Spinal cord (tissue), 10 donors: ENCODE measurements around the gene TRMT2A. TPM values are rescaled to one million over a fixed set of nuclear protein-coding genes. Genes with fewer than 3 reads are reported as not detected.

Experiments used
- DNase-seq, 6 donors: peaks; one replicate each; pipeline versions ENCODE4 v3.0.0 to v3.0.0-alpha.2; 2013 to 2015; ENCODE audit warnings: low spot score in 6 of 6, low read depth in 4 of 6
- H3K27ac ChIP-seq: one replicate; pipeline ENCODE4 v1.5.1; 2013; ENCODE audit warnings: low read depth, low read length, control low read depth
- H3K27me3 ChIP-seq: one replicate; pipeline ENCODE4 v1.6.1; 2013; ENCODE audit warnings: low read length; ENCODE audit not compliant: control insufficient read depth, insufficient read depth
- H3K36me3 ChIP-seq: one replicate; pipeline ENCODE4 v1.6.1; 2013; ENCODE audit warnings: low read length; ENCODE audit not compliant: control insufficient read depth, insufficient read depth
- H3K4me1 ChIP-seq: one replicate; pipeline ENCODE4 v1.6.1; 2013; ENCODE audit warnings: low read length; ENCODE audit not compliant: control insufficient read depth, insufficient read depth
- H3K4me3 ChIP-seq: one replicate; pipeline ENCODE4 v1.5.1; 2013; ENCODE audit warnings: low read depth, low read length, control low read depth
- H3K9me3 ChIP-seq: one replicate; pipeline ENCODE4 v1.6.1; 2013; ENCODE audit warnings: low read length; ENCODE audit not compliant: control insufficient read depth, insufficient read depth
- WGBS: methylation state at CpG from one replicate; pipeline ENCODE4 v1.1.5; 2013; ENCODE audit warnings: missing lambda C conversion rate; ENCODE audit not compliant: insufficient coverage; 5-methylcytosine and 5-hydroxymethylcytosine counted together
- polyA plus RNA-seq, 2 donors: library from polyadenylated mRNA; unstranded; fragments of 120-200 nt; gene quantifications; one replicate each; pipeline ENCODE4 v1.2.1, GENCODE V29; 2013; ENCODE audit not compliant: insufficient read length in 2 of 2
- total RNA-seq, 2 donors: library from RNA; depleted of rRNA in 1 of 2; stranded (reverse); fragments of 120-200 nt in 1 of 2; fragments of >200 nt in 1 of 2; gene quantifications; one replicate each; pipeline versions ENCODE4 v1.2.3 to v1.2.4, GENCODE V29; 2013 to 2014
- donor health status: healthy.

The TRMT2A gene
- total and polyA plus RNA-seq, 4 donors, result 24.5 to 57.4 (median 50.0) TPM

- no peak overlapping the region for H3K4me3 ChIP-seq
- H3K36me3 ChIP-seq, result peaks cover 53% of the 10 kb centered on the region
- DNase-seq, result no peak
- 74% methylated on average over 27 of the region's 32 CpGs for WGBS
- no peak overlapping the region for H3K27ac ChIP-seq
- peaks cover 7% of the 10 kb centered on the region for H3K4me1 ChIP-seq
- H3K27me3 ChIP-seq, result no peaks in the 10 kb centered on the region
- no peaks in the 10 kb centered on the region for H3K9me3 ChIP-seq
Observed at GRCh38 chr22:20149257-20150250, 32.5 kb upstream of the TRMT2A start.

DNA sequence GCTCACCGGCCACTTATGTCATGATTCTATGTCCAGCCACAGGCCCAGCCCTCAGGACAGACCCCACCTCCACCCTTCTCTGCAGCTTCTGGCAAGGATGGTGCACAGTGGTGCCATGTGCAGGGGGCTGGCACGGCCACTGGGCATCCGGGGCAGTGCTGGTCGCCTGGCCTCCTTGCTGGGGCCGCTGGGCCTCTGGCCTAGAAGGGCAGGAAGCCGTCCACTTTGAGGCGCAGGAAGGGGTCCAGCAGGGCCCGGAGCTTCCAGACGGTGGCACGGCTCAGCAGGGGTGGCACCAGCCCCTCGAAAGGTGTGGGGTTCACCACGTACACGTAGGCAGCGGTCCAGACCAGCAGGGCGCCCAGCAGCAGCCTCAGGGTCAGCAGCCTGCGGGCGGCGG, 31.4 kb upstream of the TRMT2A start:
- Histone ChIP-seq H3K27ac (no peak overlapping the region), H3K36me3 (peaks cover 64% of the 10 kb centered on the region)
- WGBS, result 80% methylated on average over 18 of the region's 18 CpGs

DNA sequence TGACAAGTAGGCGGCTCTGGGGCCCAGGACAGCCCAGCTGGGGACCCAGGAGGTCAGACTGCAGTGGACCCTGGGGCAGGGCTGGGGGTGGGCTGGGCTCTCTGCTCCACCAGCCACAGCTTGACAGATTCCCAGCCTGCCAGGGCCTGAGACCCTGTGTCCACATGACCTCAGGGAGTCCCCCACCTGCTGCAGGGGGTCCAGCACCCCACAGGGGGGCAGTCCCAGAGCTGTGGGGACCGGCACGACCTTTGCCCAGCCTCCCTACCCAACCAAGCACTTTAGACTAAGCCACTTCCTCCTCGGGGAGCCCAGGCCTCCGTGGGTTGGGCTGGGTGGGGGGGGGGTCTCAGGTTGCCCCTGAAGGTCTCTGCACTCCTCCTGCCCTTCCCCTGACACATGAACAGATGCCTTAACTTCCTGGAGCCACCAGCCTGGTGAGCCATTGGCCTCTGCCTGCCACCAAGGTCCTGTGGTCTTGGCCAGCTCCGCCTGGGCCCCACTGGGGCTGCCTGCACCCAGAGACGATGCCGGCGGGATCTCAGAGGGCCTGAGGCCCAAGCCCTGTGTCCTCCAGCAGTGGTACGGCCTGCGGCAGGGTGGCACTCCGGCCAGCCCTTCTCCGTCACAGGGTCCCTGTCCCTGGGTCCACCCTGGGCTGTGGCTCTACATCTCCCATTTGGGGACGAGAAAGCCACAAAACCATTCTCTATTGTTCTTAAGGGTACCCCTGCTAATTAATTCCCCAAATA, 30.4 kb upstream of the TRMT2A start:
- H3K9me3 ChIP-seq, result no peaks in the 10 kb centered on the region
- DNase-seq, result no peak
- H3K36me3 ChIP-seq, result peaks cover 70% of the 10 kb centered on the region
- H3K4me1 ChIP-seq, result no peaks in the 10 kb centered on the region
- no peak overlapping the region for H3K4me3 ChIP-seq
- H3K27ac ChIP-seq, result no peak overlapping the region
- WGBS, result 85% methylated on average over 9 of the region's 14 CpGs
- H3K27me3 ChIP-seq, result no peaks in the 10 kb centered on the region

More for the DNA sequence above, 31.4 kb upstream of the TRMT2A start:
- DNase-seq, result no peak
- H3K4me3 ChIP-seq, result no peak overlapping the region
- no peaks in the 10 kb centered on the region for H3K4me1 ChIP-seq
- no peaks in the 10 kb centered on the region for H3K9me3 ChIP-seq
- H3K27me3 ChIP-seq, result no peaks in the 10 kb centered on the region

- Histone ChIP-seq H3K27me3 (no peaks in the 10 kb centered on the region), H3K4me1 (no peaks in the 10 kb centered on the region), H3K9me3 (no peaks in the 10 kb centered on the region), H3K27ac (no peak overlapping the region), H3K4me3 (no peak overlapping the region), H3K36me3 (peaks cover 73% of the 10 kb centered on the region)
- no peak for DNase-seq
- WGBS, result 86% methylated on average over 22 of the region's 22 CpGs
Observed at GRCh38 chr22:20146777-20147176, 29.8 kb upstream of the TRMT2A start.

- Histone ChIP-seq H3K36me3 (peaks cover 82% of the 10 kb centered on the region), H3K9me3 (no peaks in the 10 kb centered on the region), H3K27me3 (no peaks in the 10 kb centered on the region), H3K4me1 (no peaks in the 10 kb centered on the region), H3K27ac (no peak overlapping the region), H3K4me3 (no peak overlapping the region)
- WGBS, result 63% methylated on average over 11 of the region's 21 CpGs
- no peak for DNase-seq
Observed at GRCh38 chr22:20145832-20146223, 28.8 kb upstream of the TRMT2A start.

DNA sequence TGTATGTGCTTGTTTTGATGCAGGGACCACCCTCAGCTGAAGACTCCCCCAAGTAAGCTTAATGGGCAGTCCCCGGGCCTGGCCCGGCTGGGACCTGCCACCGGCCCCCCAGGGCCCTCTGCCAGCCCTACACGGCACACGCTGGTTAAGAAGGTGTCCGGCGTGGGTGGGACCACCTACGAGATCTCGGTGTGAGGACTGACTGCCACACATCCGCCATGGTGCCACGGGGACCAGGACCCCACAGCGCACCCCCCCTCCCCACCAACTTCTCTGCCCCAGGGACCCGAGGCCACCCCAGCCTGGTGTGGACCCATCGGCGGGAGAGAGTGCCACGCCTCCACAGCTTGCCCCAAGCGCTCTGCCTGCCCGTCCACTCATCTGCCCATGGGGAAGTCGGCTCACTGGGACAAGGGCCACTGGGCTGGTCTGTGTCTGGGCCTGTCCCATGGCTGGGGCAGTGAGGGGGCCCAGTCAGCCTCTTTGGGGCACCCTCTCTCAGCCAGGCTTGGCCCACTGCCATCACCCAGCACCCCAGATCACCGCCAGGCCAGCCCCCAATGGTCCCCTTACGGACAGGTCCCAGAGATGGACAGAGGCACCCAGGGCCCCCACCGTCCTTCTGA, 28.3 kb upstream of the TRMT2A start:
- H3K4me1 ChIP-seq, result no peaks in the 10 kb centered on the region
- H3K27ac ChIP-seq, result no peak overlapping the region
- DNase-seq, result no peak
- H3K36me3 ChIP-seq, result peaks cover 87% of the 10 kb centered on the region
- WGBS, result 89% methylated on average over 22 of the region's 22 CpGs
- no peaks in the 10 kb centered on the region for H3K9me3 ChIP-seq
- H3K4me3 ChIP-seq, result no peak overlapping the region
- H3K27me3 ChIP-seq, result no peaks in the 10 kb centered on the region

DNA sequence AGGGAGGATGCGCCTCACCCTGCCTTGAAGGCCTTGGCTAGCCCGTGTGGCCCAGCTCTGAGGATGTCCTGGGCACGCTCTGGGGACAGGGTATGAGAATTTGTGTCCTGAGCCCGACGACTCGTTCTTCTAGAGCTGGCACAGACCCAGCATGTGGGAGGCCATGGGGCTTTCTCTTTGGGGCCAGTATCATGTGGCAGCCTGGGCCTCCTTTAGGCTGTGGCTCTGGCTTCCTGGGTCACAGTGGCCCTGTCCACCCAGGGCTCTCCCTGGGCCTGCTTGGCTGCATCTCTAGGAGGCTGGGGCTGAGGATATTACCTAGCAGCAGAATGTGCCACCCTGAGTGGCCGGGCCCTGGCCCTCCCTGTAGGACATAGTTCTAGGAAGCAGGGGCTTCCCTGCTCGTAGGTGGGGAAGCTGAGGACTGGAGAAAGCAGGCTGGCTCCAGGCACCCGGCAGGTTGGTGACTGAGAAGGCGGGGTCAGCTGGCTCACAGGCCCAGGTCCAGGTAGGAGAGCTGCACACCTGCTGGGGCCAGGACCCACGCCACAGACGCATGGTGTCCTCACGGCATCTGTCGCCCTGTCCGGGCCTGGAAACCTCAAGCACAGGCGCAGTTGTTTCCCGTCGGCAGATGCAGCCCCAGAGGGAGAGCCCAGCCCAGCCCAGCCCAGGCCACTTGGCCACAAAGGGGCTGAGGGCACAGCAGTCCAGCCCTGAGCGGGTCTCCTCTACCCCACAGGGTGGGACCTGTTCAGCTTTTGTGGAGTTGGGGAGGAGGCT, 27.0 kb upstream of the TRMT2A start:
- 89% methylated on average over 18 of the region's 19 CpGs for WGBS
- no peak for DNase-seq
- Histone ChIP-seq H3K27ac (no peak overlapping the region), H3K36me3 (peaks cover 95% of the 10 kb centered on the region), H3K9me3 (no peaks in the 10 kb centered on the region), H3K4me3 (no peak overlapping the region), H3K4me1 (no peaks in the 10 kb centered on the region), H3K27me3 (no peaks in the 10 kb centered on the region)

DNA sequence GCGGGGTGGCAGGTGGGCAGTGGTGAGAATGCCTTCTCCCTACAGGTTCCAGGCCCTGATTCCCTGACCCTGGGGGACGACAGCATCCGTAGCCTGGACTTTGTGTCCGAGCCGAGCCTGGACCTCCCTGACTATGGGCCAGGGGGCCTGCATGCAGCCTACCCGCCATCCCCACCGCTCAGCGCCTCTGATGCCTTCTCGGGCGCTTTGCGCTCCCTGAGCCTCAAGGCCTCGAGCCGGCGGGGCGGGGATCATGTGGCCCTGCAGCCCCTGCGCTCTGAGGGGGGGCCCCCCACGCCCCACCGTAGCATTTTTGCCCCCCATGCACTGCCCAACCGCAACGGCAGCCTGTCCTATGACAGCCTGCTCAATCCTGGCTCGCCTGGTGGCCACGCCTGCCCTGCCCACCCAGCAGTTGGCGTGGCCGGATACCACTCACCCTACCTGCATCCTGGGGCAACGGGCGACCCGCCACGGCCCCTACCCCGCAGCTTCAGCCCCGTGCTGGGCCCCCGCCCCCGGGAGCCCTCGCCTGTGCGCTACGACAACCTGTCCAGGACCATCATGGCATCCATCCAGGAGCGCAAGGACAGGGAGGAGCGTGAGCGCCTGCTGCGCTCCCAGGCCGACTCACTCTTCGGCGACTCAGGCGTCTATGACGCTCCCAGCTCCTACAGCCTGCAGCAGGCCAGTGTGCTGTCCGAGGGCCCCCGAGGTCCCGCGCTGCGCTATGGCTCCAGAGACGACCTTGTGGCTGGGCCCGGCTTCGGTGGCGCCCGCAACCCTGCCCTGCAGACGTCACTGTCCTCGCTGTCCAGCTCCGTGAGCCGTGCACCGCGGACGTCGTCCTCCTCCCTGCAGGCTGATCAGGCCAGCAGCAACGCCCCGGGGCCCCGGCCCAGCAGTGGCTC, 25.9 kb upstream of the TRMT2A start:
- WGBS, result 91% methylated on average over 65 of the region's 65 CpGs
- Histone ChIP-seq H3K27me3 (no peaks in the 10 kb centered on the region), H3K36me3 (peaks cover 97% of the 10 kb centered on the region), H3K27ac (no peak overlapping the region), H3K4me3 (no peak overlapping the region), H3K4me1 (peaks cover 9% of the 10 kb centered on the region), H3K9me3 (no peaks in the 10 kb centered on the region)
- DNase-seq, result no peak
